Keratinocyte (primary cell): Measurements from ENCODE around the gene MAEA. TPM values are rescaled to one million over a fixed set of nuclear protein-coding genes. Genes with fewer than 3 reads are reported as not detected.

Experiments used
- DNase-seq: peaks from one replicate; pipeline ENCODE4 v3.0.0-alpha.2; 2011; ENCODE audit warnings: low read depth, missing footprints, low spot score
- FAIRE-seq: peaks from 2 replicates; lab custom pipeline; 2011; peaks lifted over from hg19 to GRCh38; lab: Jason Lieb, UNC
- H2AFZ ChIP-seq: 2 replicates; pipeline ENCODE4 v1.6.0; 2012; ENCODE audit warnings: low read length, control low read depth, inconsistent platforms; ENCODE audit not compliant: control insufficient read depth
- H3K27ac ChIP-seq: 2 replicates; pipeline ENCODE4 v1.5.1; 2011; ENCODE audit warnings: low read length; ENCODE audit not compliant: control insufficient read depth, insufficient read depth
- H3K27me3 ChIP-seq: 3 replicates; pipeline ENCODE4 v1.6.0; 2011; ENCODE audit warnings: low read length; ENCODE audit not compliant: control insufficient read depth, insufficient read depth; ENCODE audit errors: extremely low read depth
- H3K36me3 ChIP-seq, 2 experiments: 2 replicates in 1 of 2; 3 replicates in 1 of 2; pipeline ENCODE4 v1.5.1; 2011; ENCODE audit warnings: low read length in 2 of 2, mild to moderate bottlenecking in 1 of 2; ENCODE audit not compliant: control insufficient read depth in 2 of 2, insufficient read depth in 2 of 2; ENCODE audit errors: extremely low read depth in 1 of 2
- H3K4me1 ChIP-seq: 3 replicates; pipeline ENCODE4 v1.5.1; 2011; ENCODE audit warnings: low read length; ENCODE audit not compliant: control insufficient read depth, insufficient read depth; ENCODE audit errors: extremely low read depth
- H3K4me2 ChIP-seq: 3 replicates; pipeline ENCODE4 v1.6.0; 2011; ENCODE audit warnings: low read depth, low read length; ENCODE audit not compliant: control insufficient read depth, insufficient read depth; ENCODE audit errors: extremely low read depth
- H3K4me3 ChIP-seq, 3 experiments: fragments of 200-600 bp in 1 of 3; sonication (generic) in 1 of 3; 2 replicates in 2 of 3; 3 replicates in 1 of 3; pipeline ENCODE4 v1.5.1; 2011 to 2016; ENCODE audit warnings: low read length in 3 of 3, mild to moderate bottlenecking in 3 of 3, control low read depth in 2 of 3, inconsistent platforms in 1 of 3, low read depth in 1 of 3, mixed read lengths in 1 of 3, mixed run types in 1 of 3, moderate library complexity in 1 of 3; ENCODE audit not compliant: control insufficient read depth in 2 of 3, insufficient read depth in 2 of 3; ENCODE audit errors: extremely low read depth in 1 of 3
- H3K79me2 ChIP-seq: 2 replicates; pipeline ENCODE4 v1.6.0; 2012; ENCODE audit warnings: low read length; ENCODE audit not compliant: control insufficient read depth, insufficient read depth
- H3K9ac ChIP-seq: 3 replicates; pipeline ENCODE4 v1.6.0; 2011; ENCODE audit warnings: low read length; ENCODE audit not compliant: control insufficient read depth, insufficient read depth; ENCODE audit errors: extremely low read depth
- H3K9me1 ChIP-seq: 3 replicates; pipeline ENCODE4 v1.6.0; 2011; ENCODE audit warnings: low read length; ENCODE audit not compliant: control insufficient read depth, insufficient read depth; ENCODE audit errors: extremely low read depth
- H3K9me3 ChIP-seq: 2 replicates; pipeline ENCODE4 v1.5.1; 2012; ENCODE audit warnings: low read depth, low read length; ENCODE audit not compliant: control insufficient read depth
- H4K20me1 ChIP-seq: 3 replicates; pipeline ENCODE4 v1.6.0; 2011; ENCODE audit warnings: low read length; ENCODE audit not compliant: control insufficient read depth, insufficient read depth; ENCODE audit errors: extremely low read depth
- EZH2 ChIP-seq: IDR thresholded peaks from one replicate; pipeline ENCODE4 v1.6.1; 2012; ENCODE audit warnings: inconsistent platforms, mild to moderate bottlenecking, low read length, moderate library complexity
- dilution Hi-C: fragments of 300-500 bp; cut with MboI; formaldehyde crosslinking; loops from one replicate; pipeline ENCODE4 v1.7.0; 2020; ENCODE audit warnings: low sequenced_read_pairs; ENCODE audit not compliant: extremely low pct_ligation_motif_present
- polyA plus RNA-seq, 5 experiments: library from polyadenylated mRNA; depleted of rRNA in 3 of 5; stranded (reverse) in 3 of 5; stranded (forward) in 1 of 5; unstranded in 1 of 5; fragments of >200 nt; gene quantifications; 1 replicate in 1 of 5; 2 replicates in 3 of 5; 3 replicates in 1 of 5; pipeline versions ENCODE4 v1.2.1 to v1.2.3, GENCODE V29; 2011 to 2012; ENCODE audit warnings: missing spikeins in 2 of 5, low read depth in 1 of 5, low replicate concordance in 1 of 5
- TF ChIP-seq, protein P1 (sequence below), 3 experiments: IDR thresholded peaks in 1 of 3; conservative IDR thresholded peaks in 1 of 3; optimal IDR thresholded peaks in 1 of 3; 2 replicates in 2 of 3; 3 replicates in 1 of 3; pipeline versions ENCODE3 to v1.5.1; 2011; ENCODE audit warnings: low read length in 3 of 3, mild to moderate bottlenecking in 3 of 3, moderate library complexity in 2 of 3, control low read depth in 1 of 3, inconsistent platforms in 1 of 3; ENCODE audit not compliant: insufficient read depth in 2 of 3; ENCODE audit errors: extremely low read depth in 1 of 3

The MAEA gene
- polyA plus RNA-seq, 1 donor (not counting 4 experiments of a cell fraction or from before 2014, with no cell fraction given) = 89.7 TPM

- no peak for FAIRE-seq
- Histone ChIP-seq H3K36me3 (peaks cover 56% of the 10 kb centered on the region in 2 experiments), H3K4me2 (no peak overlapping the region), H3K4me3 (no peak overlapping the region), H3K9ac (no peak overlapping the region), H3K4me1 (no peaks in the 10 kb centered on the region), H3K9me1 (no peaks in the 10 kb centered on the region), H2AFZ (no peak overlapping the region), H3K27me3 (no peaks in the 10 kb centered on the region), H4K20me1 (no peaks in the 10 kb centered on the region), H3K27ac (no peak overlapping the region), H3K9me3 (peaks cover 13% of the 10 kb centered on the region), H3K79me2 (peaks cover 4% of the 10 kb centered on the region)
- TF ChIP-seq, protein P1, sequence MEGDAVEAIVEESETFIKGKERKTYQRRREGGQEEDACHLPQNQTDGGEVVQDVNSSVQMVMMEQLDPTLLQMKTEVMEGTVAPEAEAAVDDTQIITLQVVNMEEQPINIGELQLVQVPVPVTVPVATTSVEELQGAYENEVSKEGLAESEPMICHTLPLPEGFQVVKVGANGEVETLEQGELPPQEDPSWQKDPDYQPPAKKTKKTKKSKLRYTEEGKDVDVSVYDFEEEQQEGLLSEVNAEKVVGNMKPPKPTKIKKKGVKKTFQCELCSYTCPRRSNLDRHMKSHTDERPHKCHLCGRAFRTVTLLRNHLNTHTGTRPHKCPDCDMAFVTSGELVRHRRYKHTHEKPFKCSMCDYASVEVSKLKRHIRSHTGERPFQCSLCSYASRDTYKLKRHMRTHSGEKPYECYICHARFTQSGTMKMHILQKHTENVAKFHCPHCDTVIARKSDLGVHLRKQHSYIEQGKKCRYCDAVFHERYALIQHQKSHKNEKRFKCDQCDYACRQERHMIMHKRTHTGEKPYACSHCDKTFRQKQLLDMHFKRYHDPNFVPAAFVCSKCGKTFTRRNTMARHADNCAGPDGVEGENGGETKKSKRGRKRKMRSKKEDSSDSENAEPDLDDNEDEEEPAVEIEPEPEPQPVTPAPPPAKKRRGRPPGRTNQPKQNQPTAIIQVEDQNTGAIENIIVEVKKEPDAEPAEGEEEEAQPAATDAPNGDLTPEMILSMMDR (optimal IDR thresholded peaks at IDR 0.05 in 1 of 3, IDR thresholded peaks at IDR 0.05 in 1 of 3, conservative IDR thresholded peaks at IDR 0.05 in 1 of 3; ENCODE audit: extremely low read depth in 1 of 3, insufficient read depth in 2 of 3, low read length in 3 of 3) = no peak
- TF ChIP-seq EZH2 = no peak
- no peak for DNase-seq
- dilution Hi-C loops = no loop called here
Observed at GRCh38 chr4:1337376-1337831, 47.7 kb downstream of the MAEA start.

DNA sequence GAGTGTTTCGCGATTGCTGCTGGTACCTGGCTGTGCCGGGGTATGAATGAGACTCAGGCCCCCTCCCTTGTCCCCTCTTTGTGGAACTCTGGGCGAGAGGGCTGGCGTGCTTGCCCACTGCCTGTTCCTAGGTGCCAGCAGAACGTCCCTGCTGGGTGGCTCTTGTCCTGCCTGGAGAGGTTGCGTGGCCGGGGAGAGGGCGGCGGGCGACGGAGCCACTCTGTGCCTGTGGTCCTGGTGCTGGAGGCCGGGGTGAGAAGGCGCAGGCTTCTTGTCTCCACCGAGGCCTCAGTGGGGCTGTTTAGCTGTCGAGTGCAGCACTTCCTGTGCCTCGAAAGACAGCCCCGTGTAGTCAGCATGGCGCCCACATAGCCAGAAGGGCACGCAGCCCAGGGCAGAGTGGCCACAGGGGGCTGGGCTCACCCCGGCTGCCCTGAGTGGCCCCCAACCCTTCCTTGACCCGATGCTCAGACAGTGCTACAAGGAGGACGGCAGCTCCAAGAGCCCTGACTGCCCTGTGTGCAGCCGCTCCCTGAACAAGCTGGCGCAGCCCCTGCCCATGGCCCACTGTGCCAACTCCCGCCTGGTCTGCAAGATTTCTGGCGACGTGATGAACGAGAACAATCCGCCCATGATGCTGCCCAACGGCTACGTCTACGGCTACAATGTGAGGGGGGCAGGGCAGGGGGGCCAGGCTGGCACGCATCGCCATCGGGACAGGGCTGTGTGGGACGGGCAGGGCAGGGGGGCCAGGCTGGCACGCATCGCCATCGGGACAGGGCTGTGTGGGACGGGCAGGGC lies 48.5 kb downstream of the MAEA start:
- FAIRE-seq = no peak
- Histone ChIP-seq H3K27me3 (no peaks in the 10 kb centered on the region), H3K9me3 (peaks cover 13% of the 10 kb centered on the region), H3K4me1 (no peaks in the 10 kb centered on the region), H4K20me1 (no peaks in the 10 kb centered on the region), H3K4me3 (no peak overlapping the region), H3K36me3 (peaks cover 55 to 56% of the 10 kb centered on the region in 2 experiments), H3K4me2 (no peak overlapping the region), H3K79me2 (no peaks in the 10 kb centered on the region), H3K9me1 (no peaks in the 10 kb centered on the region), H3K27ac (no peak overlapping the region), H2AFZ (no peak overlapping the region), H3K9ac (no peak overlapping the region)
- dilution Hi-C loops = no loop called here
- TF ChIP-seq, protein P1 (optimal IDR thresholded peaks at IDR 0.05 in 1 of 3, IDR thresholded peaks at IDR 0.05 in 1 of 3, conservative IDR thresholded peaks at IDR 0.05 in 1 of 3; ENCODE audit: extremely low read depth in 1 of 3, insufficient read depth in 2 of 3, low read length in 3 of 3) = no peak
- TF ChIP-seq EZH2 = no peak
- no peak for DNase-seq
